ENCODE measurements around the gene LUZP1. TPM values are rescaled to one million over a fixed set of nuclear protein-coding genes. Genes with fewer than 3 reads are reported as not detected.
A peak's percentile ranks its signal among the peaks of the same experiment; 100 is the strongest.

Gene LUZP1
- total and polyA plus RNA-seq, 7 donors: 1.5 to 13.4 (median 7.4) TPM

DNA sequence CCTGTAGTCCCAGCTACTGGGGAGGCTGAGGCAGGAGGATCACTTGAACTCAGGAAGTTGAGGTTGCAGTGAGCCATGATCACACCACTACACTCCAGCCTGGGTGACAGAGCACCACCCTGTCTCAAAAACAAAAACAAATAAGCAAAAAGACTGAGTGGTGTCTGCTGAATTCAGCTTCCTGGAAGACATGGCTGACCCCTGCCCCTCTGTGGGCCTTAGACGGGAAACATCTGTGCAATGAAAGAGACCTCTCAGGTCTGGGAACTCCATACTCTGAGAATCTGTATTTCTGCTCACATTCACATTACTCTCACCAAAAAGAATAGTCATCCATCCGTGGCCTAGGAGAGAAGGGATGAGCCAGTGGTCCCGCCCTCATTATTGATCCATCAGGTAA is 46.6 kb upstream of the LUZP1 start:
- H3K9me3 ChIP-seq: no peaks in the 10 kb centered on the region
- ATAC-seq (no peak), DNase-seq (no peak)
- 86 to 91% (median 89%) methylated on average over 3 of the region's 3 CpGs for WGBS, 3 donors
- no peaks in the 10 kb centered on the region for H3K36me3 ChIP-seq (ENCODE audit: insufficient read depth in 1 of 2, low read depth in 1 of 2)
- no peaks in the 10 kb centered on the region for H3K4me1 ChIP-seq
- TF ChIP-seq CTCF (IDR thresholded peaks at IDR 0.05): no peak
- intact Hi-C loops (cut with DNase I): loop anchor here in 1 of 2 donors (5.0 kb wide), 1 partner anchor 57 kb away; no protein-coding TSS in a partner anchor
- H3K4me3 ChIP-seq: no peak overlapping the region
- H3K27ac ChIP-seq: no peak overlapping the region
- peaks cover 2 to 69% (median 13%) of the 10 kb centered on the region in 3 donors for H3K27me3 ChIP-seq (ENCODE audit: insufficient read depth in 3 of 3, low read length in 2 of 3)

DNA sequence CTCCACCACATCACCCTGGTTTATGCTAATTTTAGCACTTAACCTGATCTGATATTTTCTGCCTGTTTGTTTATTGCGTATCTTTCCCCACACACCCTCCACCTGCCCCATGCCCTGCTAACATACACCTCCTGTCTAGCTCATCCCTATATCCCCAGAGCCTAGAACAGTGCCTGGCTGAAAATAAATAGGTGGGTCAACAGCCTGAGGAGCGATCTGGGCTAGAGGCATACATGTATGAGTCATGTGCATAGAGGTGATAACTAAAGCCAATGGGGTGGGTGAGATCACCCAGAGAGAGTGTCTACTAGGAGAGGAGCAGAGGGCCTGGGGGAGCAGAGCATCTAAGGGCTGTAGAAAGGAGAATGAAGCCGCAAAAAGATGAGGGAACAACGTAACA is 46.0 kb upstream of the LUZP1 start:
- TF ChIP-seq CTCF (IDR thresholded peaks at IDR 0.05): no peak
- Histone ChIP-seq H3K27me3 (ENCODE audit: insufficient read depth in 3 of 3, low read length in 2 of 3) (peaks cover 2 to 65% (median 10%) of the 10 kb centered on the region in 3 donors), H3K4me1 (no peaks in the 10 kb centered on the region), H3K27ac (no peak overlapping the region), H3K9me3 (no peaks in the 10 kb centered on the region), H3K4me3 (no peak overlapping the region), H3K36me3 (ENCODE audit: insufficient read depth in 1 of 2, low read depth in 1 of 2) (no peaks in the 10 kb centered on the region)
- WGBS, 3 donors: 67 to 80% (median 75%) methylated on average over 4 of the region's 4 CpGs
- intact Hi-C loops (cut with DNase I): loop anchor here in 1 of 2 donors (5.0 kb wide), 1 partner anchor 58 kb away; no protein-coding TSS in a partner anchor
- no peak for DNase-seq
- ATAC-seq: peak in 3 of 4 donors; percentile 30 to 77 (median 43)

DNA sequence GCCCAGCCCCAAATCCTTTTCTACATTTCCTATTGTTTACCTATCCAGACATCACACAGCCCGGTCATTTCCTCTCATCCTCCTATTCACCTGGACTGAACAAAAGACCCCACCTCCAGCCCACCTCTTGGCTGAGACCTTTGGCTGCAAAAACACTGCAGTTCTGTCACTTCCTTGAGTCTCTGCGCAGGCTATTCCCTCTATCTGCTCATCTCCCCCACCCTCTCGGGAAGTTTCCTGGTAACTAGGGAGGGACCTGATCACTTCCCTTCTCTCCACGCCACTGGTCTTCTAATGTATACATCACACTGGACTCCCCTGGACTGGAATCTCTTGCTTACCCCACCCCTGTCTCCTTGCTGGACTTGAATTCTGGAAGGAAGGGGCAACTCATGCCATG is 43.3 kb upstream of the LUZP1 start:
- no peaks in the 10 kb centered on the region for H3K36me3 ChIP-seq (ENCODE audit: insufficient read depth in 1 of 2, low read depth in 1 of 2)
- intact Hi-C loops (cut with DNase I): no loop called here
- no peak overlapping the region for H3K27ac ChIP-seq
- ATAC-seq: no peak
- H3K27me3 ChIP-seq (ENCODE audit: insufficient read depth in 3 of 3, low read length in 2 of 3): peaks cover 0 to 40% (median 7%) of the 10 kb centered on the region in 3 donors
- H3K4me3 ChIP-seq: no peak overlapping the region
- no peak for TF ChIP-seq CTCF (IDR thresholded peaks at IDR 0.05)
- WGBS, 3 donors: 51 to 56% (median 53%) methylated on average over 4 of the region's 4 CpGs
- no peaks in the 10 kb centered on the region for H3K9me3 ChIP-seq
- no peak for DNase-seq
- H3K4me1 ChIP-seq: no peaks in the 10 kb centered on the region

- Histone ChIP-seq H3K27ac (no peak overlapping the region), H3K27me3 (ENCODE audit: insufficient read depth in 3 of 3, low read length in 2 of 3) (peaks cover 0 to 30% (median under 1%) of the 10 kb centered on the region in 3 donors), H3K4me3 (no peak overlapping the region), H3K4me1 (no peaks in the 10 kb centered on the region), H3K36me3 (ENCODE audit: insufficient read depth in 1 of 2, low read depth in 1 of 2) (no peaks in the 10 kb centered on the region), H3K9me3 (no peaks in the 10 kb centered on the region)
- DNase-seq: no peak
- no peak for TF ChIP-seq CTCF (IDR thresholded peaks at IDR 0.05)
- intact Hi-C loops (cut with DNase I): no loop called here
- WGBS, 3 donors: 55 to 75% (median 72%) methylated on average over 2 of the region's 2 CpGs
- no peak for ATAC-seq
Measured at GRCh38 chr1:23210963-23211362, 42.3 kb upstream of the LUZP1 start.

GRCh38 chr1:23210351-23210785 is 41.7 kb upstream of the LUZP1 start:
- Histone ChIP-seq H3K9me3 (no peaks in the 10 kb centered on the region), H3K36me3 (ENCODE audit: insufficient read depth in 1 of 2, low read depth in 1 of 2) (no peaks in the 10 kb centered on the region), H3K27ac (no peak overlapping the region), H3K4me1 (no peaks in the 10 kb centered on the region), H3K4me3 (no peak overlapping the region), H3K27me3 (ENCODE audit: insufficient read depth in 3 of 3, low read length in 2 of 3) (peaks cover 0 to 24% (median 0%) of the 10 kb centered on the region in 3 donors)
- TF ChIP-seq CTCF (IDR thresholded peaks at IDR 0.05): no peak
- intact Hi-C loops (cut with DNase I): no loop called here
- DNase-seq: no peak
- 27 to 43% (median 40%) methylated on average over 6 of the region's 6 CpGs for WGBS, 3 donors
- ATAC-seq: no peak

Data from psoas muscle (tissue), 8 donors.